HepG2 (cell line): ENCODE data around the gene HDDC2. TPM values are rescaled to one million over a fixed set of nuclear protein-coding genes. Genes with fewer than 3 reads are reported as not detected.

Experiments
- BATF2 ChIP-seq: sonication (generic); formaldehyde crosslinking; IDR thresholded peaks from 2 replicates; pipeline ENCODE4 v1.8.0; 2022; ENCODE audit warnings: mild to moderate bottlenecking, missing genetic modification reagents, moderate library complexity
- EED ChIP-seq: sonication (generic); formaldehyde crosslinking; IDR thresholded peaks from 2 replicates; pipeline ENCODE4 v1.5.0; 2020; ENCODE audit warnings: mild to moderate bottlenecking, missing genetic modification reagents
- GPBP1L1 ChIP-seq: sonication (generic); formaldehyde crosslinking; IDR thresholded peaks from 2 replicates; pipeline ENCODE4 v1.5.0; 2020; ENCODE audit warnings: mild to moderate bottlenecking, missing genetic modification reagents
- HNRNPH1 ChIP-seq: fragments of 200-400 bp; formaldehyde crosslinking; optimal IDR thresholded peaks from 2 replicates; pipeline ENCODE3; 2017; ENCODE audit warnings: mild to moderate bottlenecking, low read depth, low read length
- IRF9 ChIP-seq: sonication (generic); formaldehyde crosslinking; IDR thresholded peaks from 2 replicates; pipeline ENCODE4 v1.8.0; 2022; ENCODE audit warnings: missing genetic modification reagents, mild to moderate bottlenecking, borderline replicate concordance
- KAT7 ChIP-seq: IDR thresholded peaks from 2 replicates; pipeline ENCODE4 v1.6.1; 2018; ENCODE audit warnings: borderline replicate concordance, missing compliant biosample characterization
- KLF13 ChIP-seq: sonication (generic); formaldehyde crosslinking; IDR thresholded peaks from 2 replicates; pipeline ENCODE4 v1.4.0; 2020; ENCODE audit warnings: mild to moderate bottlenecking, missing genetic modification reagents
- KLF6 ChIP-seq: IDR thresholded peaks from 2 replicates; pipeline ENCODE4 v1.8.0; 2016; ENCODE audit warnings: missing biosample characterization, missing genetic modification reagents
- MBD4 ChIP-seq: IDR thresholded peaks from 2 replicates; pipeline ENCODE4 v1.6.1; 2012; ENCODE audit warnings: low read length, inconsistent platforms, borderline replicate concordance
- MED1 ChIP-seq: sonication (generic); formaldehyde crosslinking; IDR thresholded peaks from 2 replicates; pipeline ENCODE4 v1.4.0; 2020; ENCODE audit warnings: missing genetic modification reagents
- MIXL1 ChIP-seq: IDR thresholded peaks from 2 replicates; pipeline ENCODE4 v1.6.1; 2016
- MLLT10 ChIP-seq: sonication (generic); formaldehyde crosslinking; IDR thresholded peaks from 2 replicates; pipeline ENCODE4 v1.4.0; 2020; ENCODE audit warnings: missing genetic modification reagents
- REXO4 ChIP-seq: sonication (generic); formaldehyde crosslinking; IDR thresholded peaks from 2 replicates; pipeline ENCODE4 v1.8.0; 2022; ENCODE audit warnings: missing genetic modification reagents, mild to moderate bottlenecking, borderline replicate concordance
- SNAI1 ChIP-seq: sonication (generic); formaldehyde crosslinking; IDR thresholded peaks from 2 replicates; pipeline ENCODE4 v1.5.0; 2020; ENCODE audit warnings: mild to moderate bottlenecking, missing genetic modification reagents, borderline replicate concordance
- THAP11 ChIP-seq: IDR thresholded peaks from 2 replicates; pipeline ENCODE4 v1.6.1; 2016; ENCODE audit warnings: missing biosample characterization, missing genetic modification reagents
- THYN1 ChIP-seq: sonication (generic); formaldehyde crosslinking; IDR thresholded peaks from 2 replicates; pipeline ENCODE4 v1.8.1; 2023; ENCODE audit warnings: low read depth, mild to moderate bottlenecking, moderate library complexity, missing genetic modification reagents, borderline replicate concordance
- XBP1 ChIP-seq: sonication (generic); formaldehyde crosslinking; IDR thresholded peaks from 2 replicates; pipeline ENCODE4 v1.5.0; 2020; ENCODE audit warnings: missing genetic modification reagents
- ZBTB20 ChIP-seq: sonication (generic); formaldehyde crosslinking; IDR thresholded peaks from 2 replicates; pipeline ENCODE4 v1.8.1; 2023; ENCODE audit warnings: missing genetic modification reagents, low read depth, mild to moderate bottlenecking, borderline replicate concordance
- ZNF207 ChIP-seq: fragments of 450-650 bp; IDR thresholded peaks from 2 replicates; pipeline ENCODE4 v1.6.1; 2016; ENCODE audit warnings: antibody characterized with exemption, borderline replicate concordance
- ZNF382 ChIP-seq: sonication (generic); formaldehyde crosslinking; IDR thresholded peaks from 2 replicates; pipeline ENCODE4 v1.5.0; 2020; ENCODE audit warnings: missing genetic modification reagents, mild to moderate bottlenecking, borderline replicate concordance
- ZNF44 ChIP-seq: sonication (generic); formaldehyde crosslinking; IDR thresholded peaks from 2 replicates; pipeline ENCODE4 v1.5.1; 2020; ENCODE audit warnings: mild to moderate bottlenecking, missing genetic modification reagents
- ZNF446 ChIP-seq: sonication (generic); formaldehyde crosslinking; IDR thresholded peaks from 2 replicates; pipeline ENCODE4 v1.5.0; 2020; ENCODE audit warnings: mild to moderate bottlenecking, missing genetic modification reagents
- ZNF513 ChIP-seq: sonication (generic); formaldehyde crosslinking; conservative IDR thresholded peaks from 2 replicates; pipeline ENCODE4 v1.5.0; 2020; ENCODE audit warnings: missing genetic modification reagents
- ZNF564 ChIP-seq: sonication (generic); formaldehyde crosslinking; IDR thresholded peaks from 2 replicates; pipeline ENCODE4 v1.8.1; 2023; ENCODE audit warnings: mild to moderate bottlenecking, missing genetic modification reagents
- ZNF572 ChIP-seq: sonication (generic); formaldehyde crosslinking; IDR thresholded peaks from 2 replicates; pipeline ENCODE4 v1.5.1; 2020; ENCODE audit warnings: mild to moderate bottlenecking, missing genetic modification reagents
- ZNF576 ChIP-seq: sonication (generic); formaldehyde crosslinking; IDR thresholded peaks from 2 replicates; pipeline ENCODE4 v1.4.0; 2020; ENCODE audit warnings: mild to moderate bottlenecking, missing genetic modification reagents
- polyA plus RNA-seq, 8 experiments: library from polyadenylated mRNA; depleted of rRNA in 3 of 8; stranded (reverse) in 7 of 8; unstranded in 1 of 8; fragments of >200 nt; fragmentation: Illumina TruSeq in 4 of 8; extraction: Trizol in 4 of 8; gene quantifications; 2 replicates each; pipeline versions ENCODE4 v1.2.1 to v1.2.3, GENCODE V29; 2011 to 2016; ENCODE audit warnings: low read depth in 4 of 8, missing spikeins in 1 of 8, mixed read lengths in 1 of 8; ENCODE audit not compliant: insufficient read depth in 1 of 8
- total RNA-seq, 5 experiments: library from RNA; depleted of rRNA; stranded (reverse); fragments of >200 nt; fragmentation: Illumina TruSeq; extraction: Trizol; gene quantifications; 2 replicates each; pipeline ENCODE4 v1.2.3, GENCODE V29; 2016; ENCODE audit warnings: low read depth in 1 of 5

The HDDC2 gene
- total and polyA plus RNA-seq, 2 of the 13 experiments (the other 11 are each of a cell fraction or from before 2014, with no cell fraction given): 76.7 to 78.7 TPM

GRCh38 chr6:125301435-125302391 is at the start of gene HDDC2 (continued):
- no peak for TF ChIP-seq ZNF513 (CRISPR knock-in tag)
- TF ChIP-seq ZNF44: peak; percentile 96
- TF ChIP-seq THAP11: peak; percentile 78
- TF ChIP-seq KLF6 (CRISPR knock-in tag): peak; percentile 68; the same call in 1 of the 2 replicates
- TF ChIP-seq BATF2 (CRISPR knock-in tag): no peak
- TF ChIP-seq HNRNPH1: no peak
- TF ChIP-seq ZNF564 (CRISPR knock-in tag): peak; percentile 93
- TF ChIP-seq SNAI1 (CRISPR knock-in tag): no peak
- TF ChIP-seq ZNF572 (CRISPR knock-in tag): no peak
- TF ChIP-seq ZBTB20 (CRISPR knock-in tag): peak; percentile 68; the same call in 1 of the 2 replicates
- TF ChIP-seq THYN1: 0 out of 2 replicates have a peak, but pooled peaks have one; percentile 42
- peak; percentile 45; the same call in 1 of the 2 replicates for TF ChIP-seq XBP1 (CRISPR knock-in tag)
- peak; percentile 95 for TF ChIP-seq IRF9 (CRISPR knock-in tag)
- peak; percentile 93 for TF ChIP-seq REXO4 (CRISPR knock-in tag)
- TF ChIP-seq MIXL1 (CRISPR knock-in tag): peak; percentile 64; the same call in 1 of the 2 replicates
- TF ChIP-seq MBD4: no peak
- TF ChIP-seq GPBP1L1: no peak
- TF ChIP-seq ZNF576: peak; percentile 13; the same call in 1 of the 2 replicates
- no peak for TF ChIP-seq KLF13 (CRISPR knock-in tag)
- no peak for TF ChIP-seq ZNF207
- peak; percentile 97 for TF ChIP-seq EED (CRISPR knock-in tag)
- no peak for TF ChIP-seq MLLT10
- TF ChIP-seq MED1 (CRISPR knock-in tag): peak; percentile 92
- TF ChIP-seq ZNF446 (CRISPR knock-in tag): peak; percentile 91; the same call in 1 of the 2 replicates
- no peak for TF ChIP-seq ZNF382 (CRISPR knock-in tag)
- peak; percentile 95 for TF ChIP-seq KAT7 (CRISPR knock-in tag)
